Spleen (tissue), 11 donors: ENCODE measurements around the gene SPECC1. TPM values are rescaled to one million over a fixed set of nuclear protein-coding genes. Genes with fewer than 3 reads are reported as not detected.

Experiments
- DNase-seq: peaks from one replicate; pipeline ENCODE4 v3.0.0-alpha.2; 2020
- H3K27ac ChIP-seq, 8 donors: fragments of 200-600 bp; sonication (generic) in 7 of 8; 1 replicate in 4 of 8; 2 replicates in 4 of 8; pipeline versions ENCODE4 v1.5.0 to v1.8.0; 2016 to 2021; ENCODE audit warnings: inconsistent platforms in 4 of 8, mild to moderate bottlenecking in 4 of 8, moderate library complexity in 1 of 8
- H3K27me3 ChIP-seq, 7 donors: fragments of 200-600 bp; sonication (generic) in 6 of 7; replicated peaks in 1 of 7; 1 replicate in 4 of 7; 2 replicates in 3 of 7; pipeline versions ENCODE4 v1.5.0 to v1.8.0; 2016 to 2021; ENCODE audit warnings: inconsistent platforms in 3 of 7, mild to moderate bottlenecking in 1 of 7
- H3K36me3 ChIP-seq, 6 donors: fragments of 200-600 bp; sonication (generic) in 5 of 6; 1 replicate in 4 of 6; 2 replicates in 2 of 6; pipeline versions ENCODE4 v1.5.0 to v1.8.0; 2016 to 2021; ENCODE audit warnings: inconsistent platforms in 2 of 6
- H3K4me1 ChIP-seq, 6 donors: fragments of 200-600 bp; sonication (generic) in 5 of 6; 1 replicate in 3 of 6; 2 replicates in 3 of 6; pipeline versions ENCODE4 v1.5.0 to v1.8.0; 2016 to 2021; ENCODE audit warnings: inconsistent platforms in 3 of 6
- H3K4me3 ChIP-seq, 8 donors: fragments of 200-600 bp; sonication (generic) in 7 of 8; 1 replicate in 4 of 8; 2 replicates in 4 of 8; pipeline versions ENCODE4 v1.5.0 to v1.8.0; 2016 to 2021; ENCODE audit warnings: inconsistent platforms in 4 of 8, mild to moderate bottlenecking in 4 of 8, moderate library complexity in 2 of 8
- H3K9me3 ChIP-seq, 8 donors: fragments of 200-600 bp; sonication (generic) in 7 of 8; 1 replicate in 4 of 8; 2 replicates in 4 of 8; pipeline versions ENCODE4 v1.5.0 to v1.8.0; 2016 to 2021; ENCODE audit warnings: inconsistent platforms in 4 of 8
- POLR2A ChIP-seq, 3 donors: fragments of 450-650 bp; IDR thresholded peaks; one replicate each; pipeline ENCODE4 v1.5.1; 2017; ENCODE audit warnings: antibody characterized with exemption in 3 of 3, mild to moderate bottlenecking in 1 of 3
- POLR2AphosphoS5 ChIP-seq, 3 donors: sonication (generic); formaldehyde crosslinking; IDR thresholded peaks; one replicate each; pipeline ENCODE4 v1.5.1; 2017; ENCODE audit warnings: antibody characterized with exemption in 3 of 3
- WGBS, 5 donors: extraction: QIAGEN DNeasy Blood & Tissue Kit in 3 of 5; methylation state at CpG; one replicate each; pipeline versions ENCODE4 v1.1.5 to v1.1.7; 2013 to 2018; 5-methylcytosine and 5-hydroxymethylcytosine counted together
- intact Hi-C: fragments of 100-400 bp; cut with DNase I; formaldehyde crosslinking; loops from one replicate; pipeline ENCODE4 v1.15.0; 2023; ENCODE audit warnings: low total_unique reads
- polyA plus RNA-seq, 3 donors: library from polyadenylated mRNA; stranded (reverse); fragments of 200-250 nt; gene quantifications; one replicate each; pipeline ENCODE4 v1.2.1, GENCODE V29; 2013
- total RNA-seq, 7 donors: library from RNA; depleted of rRNA in 3 of 7; stranded (reverse); fragments of >200 nt in 3 of 7; fragmentation: NEBNext Ultra II Directional in 4 of 7; extraction: Animal tissue kit (Norgen Biotek cat#: 25700) in 4 of 7; gene quantifications; one replicate each; pipeline versions ENCODE4 v1.1.0 to v1.2.1, GENCODE V29; 2016 to 2021
- TF ChIP-seq, protein P1 (sequence below), 11 experiments: fragments of 200-600 bp in 7 of 11; fragments of 450-650 bp in 4 of 11; sonication (generic) in 4 of 11; IDR thresholded peaks in 8 of 11; conservative IDR thresholded peaks in 3 of 11; 1 replicate in 7 of 11; 2 replicates in 4 of 11; pipeline versions ENCODE4 v1.4.0 to v1.8.0; 2016 to 2021; ENCODE audit warnings: antibody characterized with exemption in 11 of 11, inconsistent platforms in 4 of 11, mild to moderate bottlenecking in 1 of 11
- donor health status: healthy with polysubstance abuse.
- donor health status: DM: no; HTN: no; CAD: no; lungs with moderate emphysema.
- donor health status: DM: no; HTN: no; CAD: no.
- donor health status: Bipolar disorder and iron deficiency.
- donor health status: healthy.
- donor health status: DM: no; HTN: no; CAD: no.
- donor health status: DM: yes; HTN: yes; CAD: no.

SPECC1 gene
- total and polyA plus RNA-seq, 10 donors: 7.4 to 129 (median 84.8) TPM

- H3K27me3 ChIP-seq: no peaks in the 10 kb centered on the region
- H3K4me3 ChIP-seq: no peak overlapping the region
- intact Hi-C loops: no loop called here
- no peak for DNase-seq
- TF ChIP-seq POLR2AphosphoS5 (IDR thresholded peaks at IDR 0.05) (no peak), POLR2A (IDR thresholded peaks at IDR 0.05) (no peak)
- TF ChIP-seq, protein P1, sequence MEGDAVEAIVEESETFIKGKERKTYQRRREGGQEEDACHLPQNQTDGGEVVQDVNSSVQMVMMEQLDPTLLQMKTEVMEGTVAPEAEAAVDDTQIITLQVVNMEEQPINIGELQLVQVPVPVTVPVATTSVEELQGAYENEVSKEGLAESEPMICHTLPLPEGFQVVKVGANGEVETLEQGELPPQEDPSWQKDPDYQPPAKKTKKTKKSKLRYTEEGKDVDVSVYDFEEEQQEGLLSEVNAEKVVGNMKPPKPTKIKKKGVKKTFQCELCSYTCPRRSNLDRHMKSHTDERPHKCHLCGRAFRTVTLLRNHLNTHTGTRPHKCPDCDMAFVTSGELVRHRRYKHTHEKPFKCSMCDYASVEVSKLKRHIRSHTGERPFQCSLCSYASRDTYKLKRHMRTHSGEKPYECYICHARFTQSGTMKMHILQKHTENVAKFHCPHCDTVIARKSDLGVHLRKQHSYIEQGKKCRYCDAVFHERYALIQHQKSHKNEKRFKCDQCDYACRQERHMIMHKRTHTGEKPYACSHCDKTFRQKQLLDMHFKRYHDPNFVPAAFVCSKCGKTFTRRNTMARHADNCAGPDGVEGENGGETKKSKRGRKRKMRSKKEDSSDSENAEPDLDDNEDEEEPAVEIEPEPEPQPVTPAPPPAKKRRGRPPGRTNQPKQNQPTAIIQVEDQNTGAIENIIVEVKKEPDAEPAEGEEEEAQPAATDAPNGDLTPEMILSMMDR (IDR thresholded peaks at IDR 0.05 in 8 of 11, conservative IDR thresholded peaks at IDR 0.05 in 3 of 11): no peak
- H3K4me1 ChIP-seq: no peaks in the 10 kb centered on the region
- no peak overlapping the region for H3K27ac ChIP-seq
- no peaks in the 10 kb centered on the region for H3K9me3 ChIP-seq
- WGBS, 5 donors: 79 to 98% (median 97%) methylated on average over 6 of the region's 6 CpGs
- peaks cover 0 to 16% (median 0%) of the 10 kb centered on the region in 6 donors for H3K36me3 ChIP-seq
Measured at GRCh38 chr17:20294120-20294519, 285.0 kb downstream of the SPECC1 start.

GRCh38 chr17:20299013-20299412, 289.9 kb downstream of the SPECC1 start:
- TF ChIP-seq POLR2A (IDR thresholded peaks at IDR 0.05) (no peak), POLR2AphosphoS5 (IDR thresholded peaks at IDR 0.05) (no peak)
- TF ChIP-seq, protein P1 (IDR thresholded peaks at IDR 0.05 in 8 of 11, conservative IDR thresholded peaks at IDR 0.05 in 3 of 11): no peak
- H3K27me3 ChIP-seq: no peaks in the 10 kb centered on the region
- no peaks in the 10 kb centered on the region for H3K9me3 ChIP-seq
- H3K4me1 ChIP-seq: no peaks in the 10 kb centered on the region
- peaks cover 0 to 39% (median 3%) of the 10 kb centered on the region in 6 donors for H3K36me3 ChIP-seq
- 76 to 91% (median 88%) methylated on average over 3 of the region's 3 CpGs for WGBS, 5 donors
- H3K4me3 ChIP-seq: no peak overlapping the region
- intact Hi-C loops: no loop called here
- no peak for DNase-seq
- H3K27ac ChIP-seq: no peak overlapping the region

GRCh38 chr17:20300436-20300934, 291.3 kb downstream of the SPECC1 start:
- Histone ChIP-seq H3K4me3 (no peak overlapping the region), H3K4me1 (no peaks in the 10 kb centered on the region), H3K36me3 (peaks cover 0 to 39% (median 3%) of the 10 kb centered on the region in 6 donors), H3K27me3 (no peaks in the 10 kb centered on the region), H3K27ac (no peak overlapping the region), H3K9me3 (peaks cover 0 to 7% (median 0%) of the 10 kb centered on the region in 8 donors)
- intact Hi-C loops: no loop called here
- TF ChIP-seq POLR2AphosphoS5 (IDR thresholded peaks at IDR 0.05): no peak
- TF ChIP-seq, protein P1 (IDR thresholded peaks at IDR 0.05 in 8 of 11, conservative IDR thresholded peaks at IDR 0.05 in 3 of 11): no peak
- no peak for TF ChIP-seq POLR2A (IDR thresholded peaks at IDR 0.05)
- WGBS, 5 donors: 85 to 95% (median 92%) methylated on average over 4 to 9 of the region's 9 CpGs
- DNase-seq: no peak

DNA sequence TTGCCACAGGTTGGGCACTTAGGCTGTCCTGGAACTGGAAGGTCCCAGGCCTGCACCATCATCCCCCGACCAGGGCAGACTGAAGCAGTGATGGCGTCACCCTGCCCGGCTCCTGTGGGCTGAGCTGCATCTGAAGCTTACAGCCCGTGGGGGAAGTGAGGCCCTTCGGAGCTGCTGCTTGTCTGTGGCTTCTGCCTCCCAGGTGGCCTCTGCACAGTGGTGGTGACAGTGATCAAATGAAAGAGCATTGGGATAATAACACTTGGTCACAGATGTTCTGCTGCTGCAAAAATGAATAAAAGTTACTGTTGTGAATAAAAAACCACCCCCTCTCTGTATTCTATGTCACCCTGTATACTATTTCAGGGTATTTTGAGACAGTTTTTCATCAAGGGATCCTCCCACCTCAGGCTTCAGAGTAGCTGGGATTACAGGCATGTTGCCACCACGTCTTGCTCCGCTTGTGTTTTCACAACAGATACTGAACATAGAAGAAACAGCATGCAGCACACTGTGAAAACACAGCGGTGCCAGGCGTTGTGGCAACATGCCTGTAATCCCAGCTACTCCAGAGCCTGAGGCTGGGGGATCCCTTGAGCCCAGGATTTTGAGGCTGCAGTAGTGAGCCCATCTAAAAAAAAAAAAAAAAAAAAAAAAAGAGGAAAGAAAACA, 293.2 kb downstream of the SPECC1 start:
- TF ChIP-seq POLR2AphosphoS5 (IDR thresholded peaks at IDR 0.05) (no peak), POLR2A (IDR thresholded peaks at IDR 0.05) (no peak)
- TF ChIP-seq, protein P1 (IDR thresholded peaks at IDR 0.05 in 8 of 11, conservative IDR thresholded peaks at IDR 0.05 in 3 of 11): no peak
- H3K36me3 ChIP-seq: peaks cover 0 to 58% (median 5%) of the 10 kb centered on the region in 6 donors
- no peak overlapping the region for H3K27ac ChIP-seq
- DNase-seq: no peak
- no peak overlapping the region for H3K4me3 ChIP-seq
- WGBS, 5 donors: 72 to 80% (median 74%) methylated on average over 9 of the region's 9 CpGs
- no peaks in the 10 kb centered on the region for H3K27me3 ChIP-seq
- intact Hi-C loops: no loop called here
- no peaks in the 10 kb centered on the region for H3K4me1 ChIP-seq
- H3K9me3 ChIP-seq: peaks cover 8 to 26% (median 18%) of the 10 kb centered on the region in 8 donors
